Islet of Langerhans (tissue), 1 donor: ENCODE data around the gene KLHDC7B.

ENCODE experiments used
- FAIRE-seq: peaks from one replicate; lab custom pipeline; 2011; peaks lifted over from hg19 to GRCh38; lab: Jason Lieb, UNC

KLHDC7B gene

GRCh38 chr22:50545522-50546325, at the start of gene KLHDC7B:
KLHDC7B (plus strand) TSS chr22:50545899; CDS start chr22:50546244, 345 bp downstream.
- FAIRE-seq, result no peak

GRCh38 chr22:50497093-50497492, 48.6 kb upstream of the KLHDC7B start:
- no peak for FAIRE-seq

GRCh38 chr22:50498322-50498890, 47.3 kb upstream of the KLHDC7B start:
- peak; percentile 49 for FAIRE-seq

GRCh38 chr22:50500452-50500851, 45.2 kb upstream of the KLHDC7B start:
- no peak for FAIRE-seq

GRCh38 chr22:50502096-50502495, 43.6 kb upstream of the KLHDC7B start:
- no peak for FAIRE-seq

- FAIRE-seq, result no peak
Measured at GRCh38 chr22:50502628-50503474, 42.8 kb upstream of the KLHDC7B start.

GRCh38 chr22:50503475-50504145, 42.1 kb upstream of the KLHDC7B start:
- no peak for FAIRE-seq

- FAIRE-seq, result no peak
Measured at GRCh38 chr22:50504369-50505211, 41.1 kb upstream of the KLHDC7B start.

GRCh38 chr22:50505276-50505775, 40.4 kb upstream of the KLHDC7B start:
- FAIRE-seq, result no peak

- no peak for FAIRE-seq
Measured at GRCh38 chr22:50505776-50506610, 39.7 kb upstream of the KLHDC7B start.

GRCh38 chr22:50506611-50507420, 38.9 kb upstream of the KLHDC7B start:
- no peak for FAIRE-seq

GRCh38 chr22:50507421-50507990, 38.2 kb upstream of the KLHDC7B start, which contains the start of gene LMF2:
LMF2 (minus strand) TSS chr22:50507702; CDS start chr22:50507675, 27 bp downstream.
- FAIRE-seq, result no peak

GRCh38 chr22:50507991-50508884, 37.5 kb upstream of the KLHDC7B start, which contains the start of gene NCAPH2:
NCAPH2 (plus strand) TSS chr22:50508224; CDS start chr22:50508338, 114 bp downstream.
- peak; percentile 41 for FAIRE-seq

GRCh38 chr22:50508897-50509296, 36.8 kb upstream of the KLHDC7B start:
- no peak for FAIRE-seq

- no peak for FAIRE-seq
Measured at GRCh38 chr22:50513175-50513574, 32.5 kb upstream of the KLHDC7B start.

GRCh38 chr22:50516068-50516467, 29.6 kb upstream of the KLHDC7B start:
- no peak for FAIRE-seq

GRCh38 chr22:50516891-50517290, 28.8 kb upstream of the KLHDC7B start:
- FAIRE-seq, result no peak
